ENCODE measurements around the gene CHID1.

GRCh38 chr11:889257-889656, 21.4 kb downstream of the CHID1 start:
- no peak for TF ChIP-seq CTCF (IDR thresholded peaks at IDR 0.05)
- TF ChIP-seq POLR2A (IDR thresholded peaks at IDR 0.05) = no peak
